Fibroblast of villous mesenchyme (primary cell): ENCODE measurements around the gene CCSAP. TPM values are rescaled to one million over a fixed set of nuclear protein-coding genes. Genes with fewer than 3 reads are reported as not detected.

ENCODE experiments used
- DNase-seq: peaks from one replicate; pipeline ENCODE4 v3.0.0-alpha.2; 2010; ENCODE audit warnings: low read depth
- H3K4me3 ChIP-seq: 2 replicates; pipeline ENCODE4 v1.5.1; 2011; ENCODE audit warnings: low read depth, mild to moderate bottlenecking, low read length
- CTCF ChIP-seq: IDR thresholded peaks from 2 replicates; pipeline ENCODE4 v1.5.1; 2012; ENCODE audit warnings: low read depth, mild to moderate bottlenecking, low read length; ENCODE audit not compliant: insufficient read depth
- total RNA-seq: library from RNA; depleted of rRNA; stranded (reverse); fragments of >200 nt; gene quantifications from 2 replicates; pipeline ENCODE4 v1.2.3, GENCODE V29; 2012

CCSAP gene
- 9.0 and 12.1 TPM in 2 replicates for total RNA-seq

GRCh38 chr1:229342656-229343569 lies at the start of gene CCSAP:
CCSAP (minus strand) TSS chr1:229343047; CDS start chr1:229342465, 582 bp downstream.
- no peak for TF ChIP-seq CTCF
- H3K4me3 ChIP-seq: peak within 1 kb of the TSS; percentile 82
- DNase-seq: peak; percentile 56

GRCh38 chr1:229390130-229390529 lies 47.3 kb upstream of the CCSAP start:
- no peak for TF ChIP-seq CTCF
- no peak overlapping the region for H3K4me3 ChIP-seq
- DNase-seq: no peak

- no peak for TF ChIP-seq CTCF
- peak; percentile 59 for DNase-seq
- no peak overlapping the region for H3K4me3 ChIP-seq
These were observed 46.2 kb upstream of the CCSAP start for GRCh38 chr1:229388897-229389580.

- TF ChIP-seq CTCF: no peak
- DNase-seq: no peak
- H3K4me3 ChIP-seq: no peak overlapping the region
These were observed 43.1 kb upstream of the CCSAP start for GRCh38 chr1:229385853-229386456.

GRCh38 chr1:229384822-229385221 lies 42.0 kb upstream of the CCSAP start:
- TF ChIP-seq CTCF: no peak
- no peak for DNase-seq
- no peak overlapping the region for H3K4me3 ChIP-seq

- no peak for TF ChIP-seq CTCF
- no peak for DNase-seq
- H3K4me3 ChIP-seq: no peak overlapping the region
These were observed 41.1 kb upstream of the CCSAP start for GRCh38 chr1:229383961-229384360.
